ENCODE data around the gene NUBPL.

DNA sequence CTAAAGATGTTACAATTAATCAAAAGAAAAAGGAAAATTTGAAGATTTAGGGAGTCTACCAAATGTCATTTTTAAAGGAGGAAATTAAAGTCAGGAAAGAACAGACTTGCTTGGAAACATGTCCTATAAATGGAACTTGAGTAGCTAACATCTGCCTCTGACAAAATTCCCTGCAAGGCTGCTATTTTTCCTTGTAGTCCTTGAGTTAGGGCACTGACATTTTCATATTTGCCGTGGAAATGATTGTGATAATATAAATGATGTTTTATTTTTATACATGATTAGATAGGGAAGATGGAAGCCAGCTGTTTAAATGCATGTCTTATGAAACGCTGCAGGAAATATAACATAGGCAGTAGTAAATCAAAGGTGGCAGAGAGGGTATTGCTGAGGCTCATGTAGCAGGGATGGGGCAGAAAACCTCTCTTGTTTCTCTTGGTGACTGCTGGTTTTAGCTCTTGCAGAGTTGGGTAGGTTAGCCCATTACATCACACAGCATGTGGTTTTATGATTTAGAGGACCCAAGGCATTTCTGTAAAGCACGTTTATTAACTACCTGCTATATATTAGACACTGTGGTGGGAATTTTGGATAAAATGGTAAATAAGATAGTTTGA lies 21.7 kb downstream of the NUBPL start:
- TF ChIP-seq, protein P1, sequence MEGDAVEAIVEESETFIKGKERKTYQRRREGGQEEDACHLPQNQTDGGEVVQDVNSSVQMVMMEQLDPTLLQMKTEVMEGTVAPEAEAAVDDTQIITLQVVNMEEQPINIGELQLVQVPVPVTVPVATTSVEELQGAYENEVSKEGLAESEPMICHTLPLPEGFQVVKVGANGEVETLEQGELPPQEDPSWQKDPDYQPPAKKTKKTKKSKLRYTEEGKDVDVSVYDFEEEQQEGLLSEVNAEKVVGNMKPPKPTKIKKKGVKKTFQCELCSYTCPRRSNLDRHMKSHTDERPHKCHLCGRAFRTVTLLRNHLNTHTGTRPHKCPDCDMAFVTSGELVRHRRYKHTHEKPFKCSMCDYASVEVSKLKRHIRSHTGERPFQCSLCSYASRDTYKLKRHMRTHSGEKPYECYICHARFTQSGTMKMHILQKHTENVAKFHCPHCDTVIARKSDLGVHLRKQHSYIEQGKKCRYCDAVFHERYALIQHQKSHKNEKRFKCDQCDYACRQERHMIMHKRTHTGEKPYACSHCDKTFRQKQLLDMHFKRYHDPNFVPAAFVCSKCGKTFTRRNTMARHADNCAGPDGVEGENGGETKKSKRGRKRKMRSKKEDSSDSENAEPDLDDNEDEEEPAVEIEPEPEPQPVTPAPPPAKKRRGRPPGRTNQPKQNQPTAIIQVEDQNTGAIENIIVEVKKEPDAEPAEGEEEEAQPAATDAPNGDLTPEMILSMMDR (IDR thresholded peaks at IDR 0.05) = no peak
- TF ChIP-seq ZFX (IDR thresholded peaks at IDR 0.05; ENCODE audit: borderline replicate concordance) = no peak

Data from 22Rv1 (cell line).